ENCODE results near the gene FBXO17.

DNA sequence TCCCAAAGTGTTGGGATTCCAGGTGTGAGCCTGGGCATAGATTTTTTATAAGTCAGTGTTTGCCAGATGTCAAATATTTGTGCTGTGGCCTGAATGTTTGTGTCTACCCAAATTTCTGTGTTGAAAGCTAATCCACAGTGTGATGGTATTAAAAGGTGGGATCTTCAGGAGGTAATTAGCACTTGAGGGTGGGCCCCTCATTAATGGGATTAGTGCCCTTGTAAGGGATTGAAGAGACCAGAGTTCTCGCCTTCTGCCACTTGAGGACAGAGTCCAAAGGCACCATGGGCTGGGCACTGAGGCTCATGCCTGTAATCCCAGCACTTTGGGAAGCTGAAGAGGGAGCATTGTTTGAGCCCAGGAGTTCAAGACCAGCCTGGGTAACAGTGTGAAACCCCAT, 9.7 kb upstream of the FBXO17 start:
- TF ChIP-seq JUN (IDR thresholded peaks at IDR 0.05; ENCODE audit: borderline replicate concordance, insufficient read depth, insufficient read length, low read depth) = no peak
- TF ChIP-seq, protein P1, sequence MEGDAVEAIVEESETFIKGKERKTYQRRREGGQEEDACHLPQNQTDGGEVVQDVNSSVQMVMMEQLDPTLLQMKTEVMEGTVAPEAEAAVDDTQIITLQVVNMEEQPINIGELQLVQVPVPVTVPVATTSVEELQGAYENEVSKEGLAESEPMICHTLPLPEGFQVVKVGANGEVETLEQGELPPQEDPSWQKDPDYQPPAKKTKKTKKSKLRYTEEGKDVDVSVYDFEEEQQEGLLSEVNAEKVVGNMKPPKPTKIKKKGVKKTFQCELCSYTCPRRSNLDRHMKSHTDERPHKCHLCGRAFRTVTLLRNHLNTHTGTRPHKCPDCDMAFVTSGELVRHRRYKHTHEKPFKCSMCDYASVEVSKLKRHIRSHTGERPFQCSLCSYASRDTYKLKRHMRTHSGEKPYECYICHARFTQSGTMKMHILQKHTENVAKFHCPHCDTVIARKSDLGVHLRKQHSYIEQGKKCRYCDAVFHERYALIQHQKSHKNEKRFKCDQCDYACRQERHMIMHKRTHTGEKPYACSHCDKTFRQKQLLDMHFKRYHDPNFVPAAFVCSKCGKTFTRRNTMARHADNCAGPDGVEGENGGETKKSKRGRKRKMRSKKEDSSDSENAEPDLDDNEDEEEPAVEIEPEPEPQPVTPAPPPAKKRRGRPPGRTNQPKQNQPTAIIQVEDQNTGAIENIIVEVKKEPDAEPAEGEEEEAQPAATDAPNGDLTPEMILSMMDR (IDR thresholded peaks at IDR 0.05; ENCODE audit: extremely low read depth in 1 of 2, insufficient read depth in 1 of 2, low read depth in 1 of 2, low read length in 2 of 2) = no peak
- TF ChIP-seq EZH2 (IDR thresholded peaks at IDR 0.05; ENCODE audit: borderline replicate concordance, low read depth, low read length, severe bottlenecking) = no peak
- TF ChIP-seq MAX (IDR thresholded peaks at IDR 0.05; ENCODE audit: insufficient read depth, insufficient read length) = no peak
- TF ChIP-seq POLR2A (IDR thresholded peaks at IDR 0.05; ENCODE audit: low read depth, low read length) = no peak
- TF ChIP-seq FOS (IDR thresholded peaks at IDR 0.05; ENCODE audit: borderline replicate concordance, insufficient read depth, low read length) = no peak
- TF ChIP-seq POLR2AphosphoS5 (IDR thresholded peaks at IDR 0.05; ENCODE audit: insufficient read depth, low read depth, low read length) = no peak
- TF ChIP-seq MYC (IDR thresholded peaks at IDR 0.05; ENCODE audit: low read depth, low read length) = no peak

Measured in endothelial cell of umbilical vein (primary cell).